Suppressor macrophage (primary cell): Measurements from ENCODE around the gene TMEM101.
A peak's percentile ranks its signal among the peaks of the same experiment; 100 is the strongest.
"Not testable (repeated sequence)": the region's sequence is repeated elsewhere in the genome, so short reads cannot be mapped to it uniquely, and the experiment has no call there.

Experiments
- DNase-seq, 4 experiments: peaks; one replicate each; pipeline ENCODE4 v3.0.0-alpha.2; 2020 to 2022
- total RNA-seq, 17 experiments: gene quantifications; one replicate each; lab custom pipeline; 2026; ENCODE audit warnings: mixed read lengths in 6 of 17, inconsistent platforms in 3 of 17; lab: John Stamatoyannopoulos, UW

TMEM101 gene
- total RNA-seq: 7.9 to 29.7 (median 18.2) reads per million in 17 experiments

GRCh38 chr17:44014437-44015172 is at the start of gene TMEM101:
TSS of gene TMEM101 (minus strand) at chr17:44014963. CDS start at chr17:44014952, 11 bp downstream.
- DNase-seq: peak; percentile 93 to 96 (median 96)

GRCh38 chr17:44063704-44064639 is 49.2 kb upstream of the TMEM101 start:
- no peak for DNase-seq

- DNase-seq: no peak
These were observed 48.1 kb upstream of the TMEM101 start for GRCh38 chr17:44062871-44063270.

- DNase-seq: no peak
These were observed 46.7 kb upstream of the TMEM101 start for GRCh38 chr17:44061446-44061845.

GRCh38 chr17:44059101-44059892 is 44.5 kb upstream of the TMEM101 start:
- DNase-seq: no peak

GRCh38 chr17:44053125-44053872 is 38.5 kb upstream of the TMEM101 start:
- DNase-seq: peak in 3 of 4 experiments; percentile 34 to 50 (median 44)

- DNase-seq: no peak
These were observed 34.7 kb upstream of the TMEM101 start for GRCh38 chr17:44049294-44050060.

GRCh38 chr17:44046893-44047292 is 32.1 kb upstream of the TMEM101 start:
- peak in 2 of 4 experiments; percentile 35 to 42 for DNase-seq

- DNase-seq: peak in 1 of 4 experiments; percentile 11
These were observed 30.7 kb upstream of the TMEM101 start for GRCh38 chr17:44045486-44045885.

- peak; percentile 39 to 68 (median 52) for DNase-seq
These were observed 29.3 kb upstream of the TMEM101 start for GRCh38 chr17:44044071-44044470.

- peak; percentile 71 to 90 (median 87) for DNase-seq
These were observed 28.5 kb upstream of the TMEM101 start for GRCh38 chr17:44043272-44043696.

- DNase-seq: no peak
These were observed 25.3 kb upstream of the TMEM101 start for GRCh38 chr17:44039829-44040635.

GRCh38 chr17:44038604-44039011 is 23.8 kb upstream of the TMEM101 start:
- no peak for DNase-seq

GRCh38 chr17:44037471-44037870 is 22.7 kb upstream of the TMEM101 start:
- no peak for DNase-seq

GRCh38 chr17:44034688-44035087 is 19.9 kb upstream of the TMEM101 start:
- not testable (repeated sequence) for DNase-seq

- DNase-seq: peak in 2 of 4 experiments; percentile 16 to 54
These were observed 19.2 kb upstream of the TMEM101 start for GRCh38 chr17:44033861-44034408.

- DNase-seq: no peak
These were observed 15.7 kb upstream of the TMEM101 start for GRCh38 chr17:44030482-44030881.

GRCh38 chr17:44029736-44030135 is 15.0 kb upstream of the TMEM101 start:
- no peak for DNase-seq

- no peak for DNase-seq
These were observed 10.1 kb upstream of the TMEM101 start for GRCh38 chr17:44024853-44025252.

GRCh38 chr17:44024271-44024663 is 9.5 kb upstream of the TMEM101 start:
- DNase-seq: no peak
